ENCODE data around the gene ECPAS.

DNA sequence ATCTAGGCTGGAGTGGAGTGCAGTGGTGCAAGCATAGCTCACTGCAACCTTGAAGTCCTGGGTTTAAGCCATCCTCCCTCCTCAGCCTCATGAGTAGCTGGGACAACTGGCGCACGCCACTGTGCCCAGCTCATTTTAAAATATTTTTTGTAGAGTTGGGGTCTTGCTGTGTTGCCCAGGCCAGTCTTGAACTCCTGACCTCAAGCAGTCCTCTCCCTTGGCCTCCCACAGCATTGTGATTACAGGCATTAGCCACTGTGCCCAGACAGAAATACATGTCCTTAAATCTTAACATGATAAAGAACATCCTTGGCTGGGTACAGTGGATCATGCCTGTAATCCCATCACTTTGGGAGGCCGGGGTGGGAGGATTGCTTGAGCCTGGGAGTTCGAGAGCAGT, 47.5 kb upstream of the ECPAS start:
- TF ChIP-seq CTCF (IDR thresholded peaks at IDR 0.05) = no peak
- no peak for TF ChIP-seq JUN (CRISPR knock-in tag; IDR thresholded peaks at IDR 0.05)
- TF ChIP-seq HMGXB4 (CRISPR knock-in tag; IDR thresholded peaks at IDR 0.05) = no peak
- no peak for TF ChIP-seq MYBL2 (CRISPR knock-in tag; IDR thresholded peaks at IDR 0.05)
- no peak for TF ChIP-seq KAT7 (CRISPR knock-in tag; IDR thresholded peaks at IDR 0.05; ENCODE audit: borderline replicate concordance)
- TF ChIP-seq USF1 (CRISPR knock-in tag; IDR thresholded peaks at IDR 0.05) = no peak
- no peak for TF ChIP-seq NR1H2 (CRISPR knock-in tag; IDR thresholded peaks at IDR 0.05)
- no peak for TF ChIP-seq CREM (CRISPR knock-in tag; IDR thresholded peaks at IDR 0.05)
- TF ChIP-seq TEAD1 (CRISPR knock-in tag; IDR thresholded peaks at IDR 0.05) = no peak
- no peak for TF ChIP-seq MXD4 (CRISPR knock-in tag; IDR thresholded peaks at IDR 0.05; ENCODE audit: borderline replicate concordance)

Data from WTC11 (cell line).